GM18868 (cell line): ENCODE data around the gene FAM120B.

Experiments used
- ATAC-seq: cut with Tn5 transposase; IDR thresholded peaks from one replicate; pipeline ENCODE4 v1.9.1; 2021; ENCODE audit warnings: mild to moderate bottlenecking, moderate library complexity; ENCODE audit not compliant: unreplicated experiment

The FAM120B gene

GRCh38 chr6:170453586-170454511 is 147.3 kb downstream of the FAM120B start:
- ATAC-seq, result no peak

- ATAC-seq, result no peak
These were observed 148.1 kb downstream of the FAM120B start for GRCh38 chr6:170454512-170455285.

GRCh38 chr6:170455335-170455979 is 148.9 kb downstream of the FAM120B start:
- ATAC-seq, result no peak

- ATAC-seq, result no peak
These were observed 149.8 kb downstream of the FAM120B start for GRCh38 chr6:170456334-170456733.
